ENCODE measurements around the gene GRIK1.

DNA sequence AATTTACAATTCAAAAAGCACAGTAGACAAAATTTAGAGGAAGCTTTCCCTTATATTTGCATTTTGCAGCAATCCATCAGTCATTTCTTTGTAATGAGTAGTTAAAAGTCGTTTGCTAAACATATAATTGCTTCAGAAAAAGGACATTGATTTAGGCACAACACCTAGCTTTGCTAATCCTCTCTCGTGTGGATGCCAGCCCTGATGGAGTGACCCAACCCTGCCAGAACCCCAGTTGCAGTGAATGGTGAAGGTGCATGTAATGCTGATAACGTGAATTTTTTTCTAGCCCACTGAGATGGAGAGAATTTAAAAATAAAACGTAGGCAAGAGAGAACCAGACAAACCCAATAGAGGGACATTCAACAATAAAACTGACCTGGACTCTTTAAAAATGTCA lies 263.4 kb downstream of the GRIK1 start:
- TF ChIP-seq POLR2AphosphoS5 (IDR thresholded peaks at IDR 0.05; ENCODE audit: low read depth, low read length) = no peak
- TF ChIP-seq POLR2A (IDR thresholded peaks at IDR 0.05; ENCODE audit: low read depth, low read length) = no peak
